HEK293 (cell line): ENCODE results near the gene USP21.

ENCODE experiments used
- BCL11B ChIP-seq: fragments of 450-650 bp; formaldehyde crosslinking; IDR thresholded peaks from 2 replicates; pipeline ENCODE4 v1.5.1; 2016; ENCODE audit warnings: low read depth, missing biosample characterization, missing genetic modification characterization
- CTCF ChIP-seq: fragments of 450-650 bp; formaldehyde crosslinking; IDR thresholded peaks from 2 replicates; pipeline ENCODE4 v1.5.1; 2016; ENCODE audit warnings: missing biosample characterization, missing genetic modification characterization
- EGR2 ChIP-seq: fragments of 450-650 bp; formaldehyde crosslinking; IDR thresholded peaks from 2 replicates; pipeline ENCODE4 v1.5.1; 2016; ENCODE audit warnings: low read depth, missing biosample characterization, missing genetic modification characterization
- GLIS1 ChIP-seq: fragments of 450-650 bp; formaldehyde crosslinking; IDR thresholded peaks from 2 replicates; pipeline ENCODE4 v1.5.1; 2016; ENCODE audit warnings: missing biosample characterization, missing genetic modification characterization
- GLIS2 ChIP-seq: fragments of 450-650 bp; formaldehyde crosslinking; IDR thresholded peaks from 2 replicates; pipeline ENCODE4 v1.5.1; 2016; ENCODE audit warnings: missing biosample characterization, missing genetic modification characterization
- IKZF3 ChIP-seq: fragments of 450-650 bp; IDR thresholded peaks from 2 replicates; pipeline ENCODE4 v1.5.0; 2018; ENCODE audit warnings: missing biosample characterization, mild to moderate bottlenecking, missing genetic modification characterization, moderate library complexity
- KLF9 ChIP-seq: fragments of 450-650 bp; formaldehyde crosslinking; IDR thresholded peaks from 2 replicates; pipeline ENCODE4 v1.5.1; 2016; ENCODE audit warnings: missing biosample characterization, missing genetic modification characterization, low read depth
- OSR2 ChIP-seq: fragments of 450-650 bp; formaldehyde crosslinking; IDR thresholded peaks from 2 replicates; pipeline ENCODE4 v1.5.1; 2016; ENCODE audit warnings: missing biosample characterization, missing genetic modification characterization
- SALL2 ChIP-seq: fragments of 450-650 bp; formaldehyde crosslinking; IDR thresholded peaks from 2 replicates; pipeline ENCODE4 v1.5.0; 2017; ENCODE audit warnings: missing biosample characterization, mild to moderate bottlenecking, missing genetic modification characterization, borderline replicate concordance
- SETDB1 ChIP-seq: IDR thresholded peaks from one replicate; pipeline ENCODE4 v1.6.1; 2017; ENCODE audit warnings: mild to moderate bottlenecking, low read length, moderate library complexity, mixed read lengths; ENCODE audit not compliant: insufficient read length
- SP2 ChIP-seq: fragments of 450-650 bp; formaldehyde crosslinking; IDR thresholded peaks from 2 replicates; pipeline ENCODE4 v1.5.1; 2016; ENCODE audit warnings: missing biosample characterization, missing genetic modification characterization
- ZBTB20 ChIP-seq: fragments of 450-650 bp; formaldehyde crosslinking; IDR thresholded peaks from 2 replicates; pipeline ENCODE4 v1.5.1; 2016; ENCODE audit warnings: missing biosample characterization, missing genetic modification characterization
- ZBTB21 ChIP-seq: fragments of 450-650 bp; formaldehyde crosslinking; IDR thresholded peaks from 2 replicates; pipeline ENCODE4 v1.5.1; 2017; ENCODE audit warnings: missing biosample characterization, missing genetic modification characterization
- ZBTB44 ChIP-seq: fragments of 450-650 bp; IDR thresholded peaks from 2 replicates; pipeline ENCODE4 v1.5.1; 2018; ENCODE audit warnings: missing biosample characterization, mild to moderate bottlenecking, missing genetic modification characterization
- ZBTB7A ChIP-seq: fragments of 450-650 bp; formaldehyde crosslinking; IDR thresholded peaks from 2 replicates; pipeline ENCODE4 v1.5.1; 2016; ENCODE audit warnings: low read depth, missing biosample characterization, missing genetic modification characterization
- ZFP41 ChIP-seq: fragments of 450-650 bp; formaldehyde crosslinking; IDR thresholded peaks from 2 replicates; pipeline ENCODE4 v1.5.1; 2016; ENCODE audit warnings: missing biosample characterization, missing genetic modification characterization, borderline replicate concordance
- ZNF2 ChIP-seq: fragments of 450-650 bp; formaldehyde crosslinking; IDR thresholded peaks from 2 replicates; pipeline ENCODE4 v1.5.1; 2016; ENCODE audit warnings: missing biosample characterization, missing genetic modification characterization
- ZNF280C ChIP-seq: fragments of 450-650 bp; formaldehyde crosslinking; IDR thresholded peaks from 2 replicates; pipeline ENCODE4 v1.5.1; 2016; ENCODE audit warnings: missing biosample characterization, missing genetic modification characterization
- ZNF513 ChIP-seq: fragments of 450-650 bp; IDR thresholded peaks from 2 replicates; pipeline ENCODE4 v1.5.1; 2018; ENCODE audit warnings: missing biosample characterization, missing genetic modification characterization
- ZNF530 ChIP-seq: fragments of 450-650 bp; formaldehyde crosslinking; IDR thresholded peaks from 2 replicates; pipeline ENCODE4 v1.5.1; 2016; ENCODE audit warnings: low read depth, missing biosample characterization, missing genetic modification characterization
- ZNF548 ChIP-seq: fragments of 450-650 bp; formaldehyde crosslinking; IDR thresholded peaks from 2 replicates; pipeline ENCODE4 v1.5.1; 2016; ENCODE audit warnings: missing biosample characterization, missing genetic modification characterization
- ZNF623 ChIP-seq: fragments of 450-650 bp; formaldehyde crosslinking; IDR thresholded peaks from 2 replicates; pipeline ENCODE4 v1.5.1; 2016; ENCODE audit warnings: missing biosample characterization, missing genetic modification characterization
- ZNF776 ChIP-seq: fragments of 450-650 bp; formaldehyde crosslinking; IDR thresholded peaks from 2 replicates; pipeline ENCODE4 v1.5.0; 2017; ENCODE audit warnings: missing biosample characterization, missing genetic modification characterization, borderline replicate concordance
- TF ChIP-seq, protein P1 (sequence below): fragments of 450-650 bp; formaldehyde crosslinking; IDR thresholded peaks from 2 replicates; pipeline ENCODE4 v1.5.0; 2017; ENCODE audit warnings: missing biosample characterization, missing genetic modification characterization, borderline replicate concordance
- TF ChIP-seq, protein P2 (sequence below): fragments of 450-650 bp; formaldehyde crosslinking; IDR thresholded peaks from 2 replicates; pipeline ENCODE4 v1.5.1; 2017; ENCODE audit warnings: missing biosample characterization, missing genetic modification characterization
- TF ChIP-seq, protein P3 (sequence below): fragments of 450-650 bp; formaldehyde crosslinking; IDR thresholded peaks from 2 replicates; pipeline ENCODE4 v1.5.1; 2016; ENCODE audit warnings: missing biosample characterization, missing genetic modification characterization

USP21 gene

DNA sequence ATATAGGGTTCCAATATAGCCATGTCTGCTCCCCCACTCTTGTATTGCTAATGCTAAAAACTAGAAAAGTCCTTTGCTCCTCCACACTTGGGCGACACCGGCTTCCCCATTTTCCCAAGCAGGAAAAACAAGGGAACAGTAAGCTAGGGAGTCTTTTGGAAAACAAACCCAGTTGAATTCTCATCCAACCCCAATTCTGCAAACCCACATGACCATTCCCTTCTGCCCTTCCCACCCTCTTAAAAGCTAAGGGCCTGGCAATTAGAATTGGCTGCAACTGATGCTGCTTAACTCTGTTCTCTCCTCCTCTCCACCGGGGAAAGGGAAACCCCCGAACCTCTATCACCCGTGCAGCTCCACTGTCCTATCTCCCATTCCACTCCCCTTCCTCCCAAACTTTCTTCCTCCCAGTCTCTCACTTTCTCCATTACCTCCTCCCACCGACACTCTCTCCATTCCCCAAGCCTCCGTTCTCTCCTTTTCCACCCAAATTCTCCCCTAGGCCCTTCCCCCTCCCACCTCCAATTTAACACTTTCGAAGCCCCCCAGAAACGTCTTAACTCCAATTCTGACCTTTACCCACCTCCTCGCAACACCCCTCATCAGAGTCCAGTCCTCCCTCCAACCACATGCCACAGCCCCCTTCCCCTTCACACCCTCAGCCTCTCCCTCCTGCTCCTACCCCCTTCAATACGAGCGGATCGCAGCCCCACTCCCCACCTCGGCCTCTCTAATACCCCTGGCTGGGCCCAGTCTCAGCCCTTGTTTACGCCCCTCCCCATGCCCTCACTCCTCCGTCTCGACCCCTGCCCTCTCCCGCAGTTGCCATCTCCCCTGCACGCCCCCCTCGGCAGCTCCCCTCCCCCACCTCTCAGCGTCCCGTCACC, 27.5 kb upstream of the USP21 start (continued):
- TF ChIP-seq CTCF (tag by site-specific recombination) (no peak), ZBTB7A (tag by site-specific recombination) (peak; percentile 85), KLF9 (tag by site-specific recombination) (peak; percentile 93), ZBTB20 (peak; percentile 82), IKZF3 (tag by site-specific recombination) (0 out of 2 replicates have a peak, but pooled peaks have one; percentile 41), GLIS1 (peak; percentile 5; the same call in 1 of the 2 replicates), EGR2 (tag by site-specific recombination) (peak; percentile 57), BCL11B (tag by site-specific recombination) (peak; percentile 78), ZNF280C (tag by site-specific recombination) (no peak), ZNF530 (tag by site-specific recombination) (0 out of 2 replicates have a peak, but pooled peaks have one; percentile 28), ZNF2 (tag by site-specific recombination) (peak; percentile 72), ZBTB21 (tag by site-specific recombination) (peak; percentile 32; the same call in 1 of the 2 replicates), ZNF548 (tag by site-specific recombination) (peak; percentile 56; the same call in 1 of the 2 replicates), SALL2 (tag by site-specific recombination) (0 out of 2 replicates have a peak, but pooled peaks have one; percentile 31), ZNF513 (tag by site-specific recombination) (no peak), GLIS2 (tag by site-specific recombination) (peak; percentile 92), SETDB1 (no peak), OSR2 (no peak), SP2 (no peak), ZFP41 (no peak), ZNF776 (tag by site-specific recombination) (peak; percentile 82; the same call in 1 of the 2 replicates), ZBTB44 (no peak), ZNF623 (peak; percentile 31; the same call in 1 of the 2 replicates)
- TF ChIP-seq, protein P1, sequence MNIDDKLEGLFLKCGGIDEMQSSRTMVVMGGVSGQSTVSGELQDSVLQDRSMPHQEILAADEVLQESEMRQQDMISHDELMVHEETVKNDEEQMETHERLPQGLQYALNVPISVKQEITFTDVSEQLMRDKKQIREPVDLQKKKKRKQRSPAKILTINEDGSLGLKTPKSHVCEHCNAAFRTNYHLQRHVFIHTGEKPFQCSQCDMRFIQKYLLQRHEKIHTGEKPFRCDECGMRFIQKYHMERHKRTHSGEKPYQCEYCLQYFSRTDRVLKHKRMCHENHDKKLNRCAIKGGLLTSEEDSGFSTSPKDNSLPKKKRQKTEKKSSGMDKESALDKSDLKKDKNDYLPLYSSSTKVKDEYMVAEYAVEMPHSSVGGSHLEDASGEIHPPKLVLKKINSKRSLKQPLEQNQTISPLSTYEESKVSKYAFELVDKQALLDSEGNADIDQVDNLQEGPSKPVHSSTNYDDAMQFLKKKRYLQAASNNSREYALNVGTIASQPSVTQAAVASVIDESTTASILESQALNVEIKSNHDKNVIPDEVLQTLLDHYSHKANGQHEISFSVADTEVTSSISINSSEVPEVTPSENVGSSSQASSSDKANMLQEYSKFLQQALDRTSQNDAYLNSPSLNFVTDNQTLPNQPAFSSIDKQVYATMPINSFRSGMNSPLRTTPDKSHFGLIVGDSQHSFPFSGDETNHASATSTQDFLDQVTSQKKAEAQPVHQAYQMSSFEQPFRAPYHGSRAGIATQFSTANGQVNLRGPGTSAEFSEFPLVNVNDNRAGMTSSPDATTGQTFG (tag by site-specific recombination): no peak
- TF ChIP-seq, protein P2, sequence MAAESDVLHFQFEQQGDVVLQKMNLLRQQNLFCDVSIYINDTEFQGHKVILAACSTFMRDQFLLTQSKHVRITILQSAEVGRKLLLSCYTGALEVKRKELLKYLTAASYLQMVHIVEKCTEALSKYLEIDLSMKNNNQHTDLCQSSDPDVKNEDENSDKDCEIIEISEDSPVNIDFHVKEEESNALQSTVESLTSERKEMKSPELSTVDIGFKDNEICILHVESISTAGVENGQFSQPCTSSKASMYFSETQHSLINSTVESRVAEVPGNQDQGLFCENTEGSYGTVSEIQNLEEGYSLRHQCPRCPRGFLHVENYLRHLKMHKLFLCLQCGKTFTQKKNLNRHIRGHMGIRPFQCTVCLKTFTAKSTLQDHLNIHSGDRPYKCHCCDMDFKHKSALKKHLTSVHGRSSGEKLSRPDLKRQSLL (tag by site-specific recombination): no peak
- TF ChIP-seq, protein P3, sequence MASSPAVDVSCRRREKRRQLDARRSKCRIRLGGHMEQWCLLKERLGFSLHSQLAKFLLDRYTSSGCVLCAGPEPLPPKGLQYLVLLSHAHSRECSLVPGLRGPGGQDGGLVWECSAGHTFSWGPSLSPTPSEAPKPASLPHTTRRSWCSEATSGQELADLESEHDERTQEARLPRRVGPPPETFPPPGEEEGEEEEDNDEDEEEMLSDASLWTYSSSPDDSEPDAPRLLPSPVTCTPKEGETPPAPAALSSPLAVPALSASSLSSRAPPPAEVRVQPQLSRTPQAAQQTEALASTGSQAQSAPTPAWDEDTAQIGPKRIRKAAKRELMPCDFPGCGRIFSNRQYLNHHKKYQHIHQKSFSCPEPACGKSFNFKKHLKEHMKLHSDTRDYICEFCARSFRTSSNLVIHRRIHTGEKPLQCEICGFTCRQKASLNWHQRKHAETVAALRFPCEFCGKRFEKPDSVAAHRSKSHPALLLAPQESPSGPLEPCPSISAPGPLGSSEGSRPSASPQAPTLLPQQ (tag by site-specific recombination): 0 out of 2 replicates have a peak, but pooled peaks have one; percentile 31
